Esophagus (tissue), 2 donors: Measurements from ENCODE around the gene FGGY. TPM values are rescaled to one million over a fixed set of nuclear protein-coding genes. Genes with fewer than 3 reads are reported as not detected.

ENCODE experiments used
- H3K27ac ChIP-seq, 2 donors: one replicate each; pipeline ENCODE4 v1.5.1; 2013; ENCODE audit warnings: low read depth in 2 of 2, mild to moderate bottlenecking in 2 of 2, inconsistent platforms in 1 of 2, low read length in 1 of 2, moderate library complexity in 1 of 2
- H3K27me3 ChIP-seq, 2 donors: one replicate each; pipeline ENCODE4 v1.6.1; 2013; ENCODE audit warnings: low read length in 2 of 2, control low read depth in 1 of 2, mild to moderate bottlenecking in 1 of 2; ENCODE audit not compliant: insufficient read depth in 2 of 2, control insufficient read depth in 1 of 2
- H3K36me3 ChIP-seq, 2 donors: one replicate each; pipeline ENCODE4 v1.6.1; 2013; ENCODE audit warnings: low read length in 1 of 2; ENCODE audit not compliant: control insufficient read depth in 2 of 2, insufficient read depth in 2 of 2
- H3K4me1 ChIP-seq, 2 donors: one replicate each; pipeline ENCODE4 v1.6.1; 2013; ENCODE audit warnings: low read length in 1 of 2; ENCODE audit not compliant: control insufficient read depth in 2 of 2, insufficient read depth in 2 of 2
- H3K4me3 ChIP-seq, 2 donors: one replicate each; pipeline ENCODE4 v1.5.1; 2013; ENCODE audit warnings: low read length in 2 of 2, mild to moderate bottlenecking in 2 of 2, low read depth in 1 of 2, moderate library complexity in 1 of 2
- H3K9me3 ChIP-seq, 2 donors: one replicate each; pipeline ENCODE4 v1.6.1; 2013; ENCODE audit warnings: mild to moderate bottlenecking in 2 of 2, low read depth in 1 of 2, low read length in 1 of 2, moderate library complexity in 1 of 2; ENCODE audit not compliant: control insufficient read depth in 2 of 2, insufficient read depth in 1 of 2
- WGBS, 2 donors: extraction: QIAGEN DNeasy Blood & Tissue Kit; methylation state at CpG; one replicate each; pipeline ENCODE4 v1.1.7; 2013; 5-methylcytosine and 5-hydroxymethylcytosine counted together
- polyA plus RNA-seq, 2 donors: library from polyadenylated mRNA; stranded (reverse); fragments of 200-250 nt; gene quantifications; one replicate each; pipeline ENCODE4 v1.2.3, GENCODE V29; 2013
- donor health status: healthy with polysubstance abuse.
- donor health status: Bipolar disorder and iron deficiency.

FGGY gene
- polyA plus RNA-seq, 2 donors: 2.4 to 4.4 TPM

DNA sequence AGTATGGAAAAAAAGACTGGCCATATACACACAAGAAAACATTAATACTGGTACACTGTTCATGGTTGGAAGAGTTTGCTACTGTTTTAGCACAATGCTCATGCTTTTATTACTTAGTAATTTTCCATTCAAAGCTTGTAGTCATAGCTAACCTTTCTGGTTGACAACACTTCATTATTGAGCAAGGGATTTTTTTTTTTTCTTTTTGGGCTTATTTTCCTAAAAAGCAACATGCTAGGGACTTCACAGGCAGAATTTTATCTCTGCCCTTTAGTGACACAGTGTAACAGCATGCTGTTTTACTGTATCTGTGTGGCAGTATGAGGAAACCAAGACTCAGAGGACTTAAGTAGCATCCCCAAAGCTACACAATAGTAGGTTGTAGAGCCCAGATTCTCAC, 58.5 kb downstream of the FGGY start:
- no peaks in the 10 kb centered on the region for H3K9me3 ChIP-seq
- no peaks in the 10 kb centered on the region for H3K4me1 ChIP-seq
- no peak overlapping the region for H3K27ac ChIP-seq
- H3K36me3 ChIP-seq: no peaks in the 10 kb centered on the region
- H3K4me3 ChIP-seq: no peak overlapping the region
- no peaks in the 10 kb centered on the region for H3K27me3 ChIP-seq

- Histone ChIP-seq H3K4me1 (no peaks in the 10 kb centered on the region), H3K27me3 (no peaks in the 10 kb centered on the region), H3K9me3 (no peaks in the 10 kb centered on the region), H3K36me3 (no peaks in the 10 kb centered on the region), H3K4me3 (no peak overlapping the region), H3K27ac (no peak overlapping the region)
- WGBS, 2 donors: 78 to 87% methylated on average over 1 of the region's 1 CpG
These were observed 59.7 kb downstream of the FGGY start for GRCh38 chr1:59356627-59357026.

DNA sequence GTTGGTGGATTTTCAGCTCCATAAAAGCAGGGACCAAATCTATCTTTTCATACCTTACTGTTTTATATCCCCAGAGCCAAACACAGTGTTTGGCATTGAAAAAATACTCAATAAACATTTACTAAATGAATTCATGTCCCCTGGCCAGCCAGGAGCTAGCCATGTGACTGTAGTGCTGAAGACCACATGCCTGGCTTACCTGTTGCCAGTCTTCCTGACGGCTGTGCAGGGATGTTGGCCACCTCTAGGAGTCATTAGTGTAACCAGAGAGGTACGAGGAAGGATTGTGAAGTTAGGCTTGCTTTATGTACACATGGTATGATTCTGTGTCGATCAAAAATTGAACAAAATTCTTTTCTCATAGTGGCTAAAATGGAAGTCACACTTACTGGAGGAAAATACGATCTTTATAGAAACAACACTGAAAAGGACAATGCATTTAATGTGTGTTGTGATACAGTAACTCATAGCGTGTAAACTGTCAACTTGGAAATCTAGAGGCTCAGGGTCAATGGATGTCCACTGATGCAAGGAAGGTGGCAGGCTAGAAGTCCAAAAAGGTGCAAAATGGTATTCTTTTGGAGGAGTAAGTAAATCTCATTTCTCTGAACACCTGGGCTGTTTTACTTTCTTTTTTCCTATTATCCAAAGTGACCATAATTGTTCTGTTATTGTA, 60.9 kb downstream of the FGGY start:
- Histone ChIP-seq H3K9me3 (no peaks in the 10 kb centered on the region), H3K4me3 (no peak overlapping the region), H3K4me1 (no peaks in the 10 kb centered on the region), H3K36me3 (no peaks in the 10 kb centered on the region), H3K27ac (no peak overlapping the region), H3K27me3 (no peaks in the 10 kb centered on the region)
- WGBS, 2 donors: 91 to 95% methylated on average over 5 of the region's 5 CpGs

DNA sequence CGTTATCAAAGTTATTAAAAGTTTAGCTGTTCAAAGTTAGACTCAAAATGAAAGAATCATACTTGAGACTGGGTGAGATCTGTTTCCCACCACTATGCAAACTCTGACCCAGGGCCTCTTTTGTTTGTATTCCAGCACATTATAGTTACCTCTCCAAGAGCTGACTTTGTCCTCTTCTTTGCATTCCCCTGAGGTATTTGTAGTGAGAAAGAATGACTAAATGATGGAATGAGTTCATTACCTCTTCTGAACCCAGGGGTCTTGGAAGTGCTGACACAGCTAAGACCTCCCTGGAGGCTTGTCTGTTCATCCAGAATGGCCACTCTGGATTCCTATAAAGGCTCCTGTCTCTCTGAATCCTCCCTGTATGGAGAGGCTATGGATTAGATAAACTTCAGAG, 62.4 kb downstream of the FGGY start:
- Histone ChIP-seq H3K27me3 (no peaks in the 10 kb centered on the region), H3K4me1 (no peaks in the 10 kb centered on the region), H3K27ac (no peak overlapping the region), H3K4me3 (no peak overlapping the region), H3K9me3 (no peaks in the 10 kb centered on the region), H3K36me3 (no peaks in the 10 kb centered on the region)
- 53 to 78% methylated on average over 1 of the region's 1 CpG for WGBS, 2 donors

- Histone ChIP-seq H3K27me3 (no peaks in the 10 kb centered on the region), H3K4me1 (no peaks in the 10 kb centered on the region), H3K4me3 (no peak overlapping the region), H3K27ac (no peak overlapping the region), H3K9me3 (no peaks in the 10 kb centered on the region), H3K36me3 (no peaks in the 10 kb centered on the region)
- WGBS, 2 donors: 52 to 64% methylated on average over 4 of the region's 4 CpGs
These were observed 63.3 kb downstream of the FGGY start for GRCh38 chr1:59360170-59360569.

- H3K27ac ChIP-seq: no peak overlapping the region
- no peaks in the 10 kb centered on the region for H3K9me3 ChIP-seq
- no peak overlapping the region for H3K4me3 ChIP-seq
- no peaks in the 10 kb centered on the region for H3K27me3 ChIP-seq
- H3K4me1 ChIP-seq: no peaks in the 10 kb centered on the region
- H3K36me3 ChIP-seq: no peaks in the 10 kb centered on the region
- 93 to 96% methylated on average over 2 of the region's 2 CpGs for WGBS, 2 donors
These were observed 63.8 kb downstream of the FGGY start for GRCh38 chr1:59360729-59361128.

DNA sequence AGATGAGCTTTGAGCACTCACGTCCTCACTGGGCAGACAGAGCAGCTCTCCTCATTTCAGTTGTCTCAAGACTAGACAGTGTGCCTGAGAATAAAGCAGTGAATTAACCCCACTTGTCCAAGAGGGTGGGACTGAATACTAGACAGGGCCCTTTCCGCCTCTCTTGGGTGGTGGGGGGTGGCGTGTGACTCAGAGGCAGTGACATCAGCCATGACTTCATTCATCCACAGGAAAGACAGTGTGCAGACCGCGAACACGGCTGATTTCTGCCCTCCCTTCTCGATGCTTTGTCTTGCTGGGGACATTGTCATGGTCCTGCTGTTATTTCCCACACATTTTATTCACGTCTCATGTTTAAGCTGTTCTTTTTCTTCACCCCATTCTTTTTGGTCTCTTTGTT, 64.9 kb downstream of the FGGY start:
- H3K4me3 ChIP-seq: no peak overlapping the region
- no peaks in the 10 kb centered on the region for H3K27me3 ChIP-seq
- H3K9me3 ChIP-seq: no peaks in the 10 kb centered on the region
- H3K4me1 ChIP-seq: no peaks in the 10 kb centered on the region
- H3K27ac ChIP-seq: no peak overlapping the region
- WGBS, 2 donors: 92 to 97% methylated on average over 8 of the region's 8 CpGs
- no peaks in the 10 kb centered on the region for H3K36me3 ChIP-seq

DNA sequence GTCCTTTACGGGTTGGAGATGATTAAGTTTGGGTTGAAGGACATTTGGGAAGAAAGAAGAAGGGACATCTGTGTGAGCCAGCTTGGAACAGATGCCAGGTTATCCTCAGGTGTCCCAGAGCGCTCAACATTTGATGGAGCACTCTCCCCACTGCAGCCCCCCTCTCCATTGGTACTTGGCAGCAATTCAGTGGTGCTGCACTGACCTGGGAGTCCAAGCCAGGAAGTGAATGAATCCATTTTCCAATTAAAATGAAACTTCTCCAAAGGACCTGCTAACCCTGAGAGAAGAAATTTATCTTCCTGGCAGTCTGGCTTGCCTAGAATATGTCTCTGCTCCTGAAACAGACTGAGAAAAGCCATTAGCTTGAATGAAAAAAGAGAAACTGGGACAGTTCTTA, 67.1 kb downstream of the FGGY start:
- no peak overlapping the region for H3K27ac ChIP-seq
- H3K4me3 ChIP-seq: no peak overlapping the region
- peaks cover 0 to 3% of the 10 kb centered on the region in 2 donors for H3K4me1 ChIP-seq
- H3K27me3 ChIP-seq: no peaks in the 10 kb centered on the region
- no peaks in the 10 kb centered on the region for H3K36me3 ChIP-seq
- no peaks in the 10 kb centered on the region for H3K9me3 ChIP-seq
- 94 to 96% methylated on average over 2 of the region's 2 CpGs for WGBS, 2 donors

- H3K27me3 ChIP-seq: no peaks in the 10 kb centered on the region
- H3K9me3 ChIP-seq: no peaks in the 10 kb centered on the region
- WGBS, 2 donors: 81 to 86% methylated on average over 5 of the region's 5 CpGs
- H3K27ac ChIP-seq: no peak overlapping the region
- H3K4me3 ChIP-seq: no peak overlapping the region
- H3K4me1 ChIP-seq: peaks cover 0 to 3% of the 10 kb centered on the region in 2 donors
- no peaks in the 10 kb centered on the region for H3K36me3 ChIP-seq
These were observed 69.5 kb downstream of the FGGY start for GRCh38 chr1:59366346-59366745.

- Histone ChIP-seq H3K4me3 (no peak overlapping the region), H3K27ac (peak overlapping the region; percentile 45 to 77), H3K4me1 (peaks cover 0 to 3% of the 10 kb centered on the region in 2 donors), H3K27me3 (no peaks in the 10 kb centered on the region), H3K36me3 (no peaks in the 10 kb centered on the region), H3K9me3 (no peaks in the 10 kb centered on the region)
- WGBS, 2 donors: 35 to 46% methylated on average over 6 of the region's 6 CpGs
These were observed 70.6 kb downstream of the FGGY start for GRCh38 chr1:59367301-59368007.
